ENCODE results near the gene LRP8. TPM values are rescaled to one million over a fixed set of nuclear protein-coding genes. Genes with fewer than 3 reads are reported as not detected.

Gene LRP8
- total RNA-seq, 1 donor, result 27.6 TPM

DNA sequence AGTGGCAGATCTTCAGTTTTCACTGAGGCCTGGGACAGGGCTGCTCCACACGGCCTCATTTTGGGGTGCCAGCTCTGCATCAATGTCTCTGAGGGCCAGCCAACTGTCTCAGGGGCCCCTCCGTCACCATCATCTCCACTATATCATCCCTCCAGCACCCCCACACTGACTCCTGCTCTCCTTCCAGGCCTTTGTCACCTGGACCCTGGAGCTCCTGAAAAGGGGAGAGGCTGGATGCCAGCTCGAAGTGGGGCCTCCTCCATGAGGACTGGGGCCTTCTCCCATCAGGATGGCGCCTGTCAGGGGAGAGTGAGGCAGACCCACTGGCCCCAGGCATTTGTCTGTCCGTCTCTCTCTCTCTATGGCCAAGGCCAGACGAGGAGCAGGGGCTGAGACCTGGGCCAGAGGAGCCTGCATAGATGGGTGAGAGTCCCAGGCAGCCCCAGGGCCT, 44.7 kb upstream of the LRP8 start:
- DNase-seq (ENCODE audit: low read depth), result no peak
- TF ChIP-seq, protein P1, sequence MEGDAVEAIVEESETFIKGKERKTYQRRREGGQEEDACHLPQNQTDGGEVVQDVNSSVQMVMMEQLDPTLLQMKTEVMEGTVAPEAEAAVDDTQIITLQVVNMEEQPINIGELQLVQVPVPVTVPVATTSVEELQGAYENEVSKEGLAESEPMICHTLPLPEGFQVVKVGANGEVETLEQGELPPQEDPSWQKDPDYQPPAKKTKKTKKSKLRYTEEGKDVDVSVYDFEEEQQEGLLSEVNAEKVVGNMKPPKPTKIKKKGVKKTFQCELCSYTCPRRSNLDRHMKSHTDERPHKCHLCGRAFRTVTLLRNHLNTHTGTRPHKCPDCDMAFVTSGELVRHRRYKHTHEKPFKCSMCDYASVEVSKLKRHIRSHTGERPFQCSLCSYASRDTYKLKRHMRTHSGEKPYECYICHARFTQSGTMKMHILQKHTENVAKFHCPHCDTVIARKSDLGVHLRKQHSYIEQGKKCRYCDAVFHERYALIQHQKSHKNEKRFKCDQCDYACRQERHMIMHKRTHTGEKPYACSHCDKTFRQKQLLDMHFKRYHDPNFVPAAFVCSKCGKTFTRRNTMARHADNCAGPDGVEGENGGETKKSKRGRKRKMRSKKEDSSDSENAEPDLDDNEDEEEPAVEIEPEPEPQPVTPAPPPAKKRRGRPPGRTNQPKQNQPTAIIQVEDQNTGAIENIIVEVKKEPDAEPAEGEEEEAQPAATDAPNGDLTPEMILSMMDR (IDR thresholded peaks at IDR 0.05; ENCODE audit: insufficient read depth, low read depth, low read length), result no peak
- no peak overlapping the region for H3K4me3 ChIP-seq (ENCODE audit: low read depth, low read length)

DNA sequence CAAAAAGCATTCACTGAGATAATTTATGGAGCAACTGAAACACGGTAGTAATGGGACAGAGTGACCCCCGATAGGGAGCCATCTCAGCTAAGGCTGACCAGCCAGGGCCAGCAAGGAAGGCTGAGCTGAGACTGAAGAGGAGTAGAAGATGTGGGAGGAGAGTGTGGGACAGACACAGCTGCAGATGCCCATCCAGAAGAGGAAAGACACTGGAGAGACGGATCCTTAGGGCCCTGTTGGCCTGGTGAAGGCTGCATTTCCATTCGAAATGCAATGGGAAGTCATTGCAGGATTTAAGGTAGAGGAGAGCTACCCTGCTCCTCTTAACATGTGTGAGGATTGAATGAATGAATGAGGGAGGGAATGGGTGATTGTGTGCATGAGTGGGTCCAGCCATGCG, 44.0 kb upstream of the LRP8 start:
- DNase-seq (ENCODE audit: low read depth), result no peak
- TF ChIP-seq, protein P1 (IDR thresholded peaks at IDR 0.05; ENCODE audit: insufficient read depth, low read depth, low read length), result no peak
- no peak overlapping the region for H3K4me3 ChIP-seq (ENCODE audit: low read depth, low read length)

DNA sequence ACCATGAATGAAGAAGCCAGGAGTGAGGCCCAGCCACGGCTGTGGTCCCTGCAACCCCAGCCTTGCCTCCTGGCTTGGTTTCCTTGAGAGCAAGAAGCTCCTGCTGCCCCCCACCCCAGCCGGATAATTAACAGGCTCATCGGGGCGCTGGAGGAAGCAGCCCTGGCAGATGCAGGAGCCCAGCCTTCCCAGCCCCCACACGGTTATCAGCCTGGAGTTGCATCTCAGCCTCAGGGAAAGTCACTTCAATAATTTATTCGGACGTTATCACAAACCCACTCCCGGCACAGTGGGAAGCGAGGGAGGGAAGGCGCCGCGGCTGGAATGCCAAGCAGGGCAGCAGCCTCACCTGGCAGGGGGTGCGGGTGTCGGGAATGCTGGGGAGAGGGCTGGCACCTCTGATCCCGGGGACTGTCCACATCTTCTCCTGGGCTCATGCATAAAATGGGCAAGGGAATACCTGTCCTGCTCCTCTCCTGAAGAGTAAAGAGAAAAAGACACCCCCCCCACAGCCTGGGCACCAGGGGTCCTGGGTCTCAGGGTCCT, 43.3 kb upstream of the LRP8 start:
- H3K4me3 ChIP-seq (ENCODE audit: low read depth, low read length), result no peak overlapping the region
- TF ChIP-seq, protein P1 (IDR thresholded peaks at IDR 0.05; ENCODE audit: insufficient read depth, low read depth, low read length), result no peak
- no peak for DNase-seq (ENCODE audit: low read depth)

DNA sequence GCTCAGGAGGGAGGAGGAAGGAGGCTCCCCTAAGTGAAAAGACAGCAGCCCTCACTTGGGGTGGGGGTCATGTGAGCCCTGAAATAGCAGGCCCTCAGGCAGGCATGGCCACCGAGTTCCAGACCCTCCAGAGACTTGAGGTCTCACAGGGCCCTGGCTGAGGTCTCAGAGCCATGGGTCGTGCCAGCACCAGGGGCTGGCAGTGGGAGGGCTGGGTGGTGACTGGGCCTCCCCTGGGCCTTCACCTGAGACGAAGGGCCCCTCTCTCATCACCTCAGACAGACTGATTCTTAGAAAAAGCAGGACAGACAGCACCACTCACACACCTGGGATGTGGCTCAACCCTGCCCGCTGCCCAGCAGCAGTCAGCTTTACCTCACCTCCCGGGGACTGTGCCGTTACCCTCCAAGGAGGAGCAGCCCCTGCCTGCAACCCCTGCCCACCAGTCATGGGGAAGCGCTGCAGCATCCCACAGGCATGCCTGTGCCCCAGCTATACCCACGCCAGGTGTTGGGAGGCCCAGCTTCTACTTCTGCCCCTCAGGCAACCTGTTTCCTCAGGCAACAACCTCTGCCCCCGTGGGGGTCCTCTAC, 42.6 kb upstream of the LRP8 start:
- TF ChIP-seq, protein P1 (IDR thresholded peaks at IDR 0.05; ENCODE audit: insufficient read depth, low read depth, low read length), result no peak
- no peak overlapping the region for H3K4me3 ChIP-seq (ENCODE audit: low read depth, low read length)
- DNase-seq (ENCODE audit: low read depth), result no peak

DNA sequence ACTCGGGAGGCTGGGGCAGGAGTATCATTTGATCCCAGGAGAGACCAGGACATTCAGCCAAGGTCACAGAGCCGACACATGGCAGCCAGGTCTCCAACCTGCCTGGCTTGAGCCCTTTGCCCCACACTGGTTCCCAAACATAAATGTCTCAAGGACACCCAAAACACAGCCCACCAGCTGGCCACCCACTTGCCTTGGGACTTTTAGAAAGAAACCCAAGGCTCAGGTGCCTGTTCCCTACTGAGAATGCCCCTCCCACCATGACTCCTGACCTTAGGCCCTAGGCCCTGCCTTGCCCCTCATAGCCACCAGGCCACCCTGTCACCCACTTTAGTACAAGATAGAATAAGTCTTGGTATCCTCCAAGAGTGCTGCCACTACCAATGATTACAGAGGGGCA, 41.9 kb upstream of the LRP8 start:
- no peak for DNase-seq (ENCODE audit: low read depth)
- TF ChIP-seq, protein P1 (IDR thresholded peaks at IDR 0.05; ENCODE audit: insufficient read depth, low read depth, low read length), result no peak
- H3K4me3 ChIP-seq (ENCODE audit: low read depth, low read length), result no peak overlapping the region

DNA sequence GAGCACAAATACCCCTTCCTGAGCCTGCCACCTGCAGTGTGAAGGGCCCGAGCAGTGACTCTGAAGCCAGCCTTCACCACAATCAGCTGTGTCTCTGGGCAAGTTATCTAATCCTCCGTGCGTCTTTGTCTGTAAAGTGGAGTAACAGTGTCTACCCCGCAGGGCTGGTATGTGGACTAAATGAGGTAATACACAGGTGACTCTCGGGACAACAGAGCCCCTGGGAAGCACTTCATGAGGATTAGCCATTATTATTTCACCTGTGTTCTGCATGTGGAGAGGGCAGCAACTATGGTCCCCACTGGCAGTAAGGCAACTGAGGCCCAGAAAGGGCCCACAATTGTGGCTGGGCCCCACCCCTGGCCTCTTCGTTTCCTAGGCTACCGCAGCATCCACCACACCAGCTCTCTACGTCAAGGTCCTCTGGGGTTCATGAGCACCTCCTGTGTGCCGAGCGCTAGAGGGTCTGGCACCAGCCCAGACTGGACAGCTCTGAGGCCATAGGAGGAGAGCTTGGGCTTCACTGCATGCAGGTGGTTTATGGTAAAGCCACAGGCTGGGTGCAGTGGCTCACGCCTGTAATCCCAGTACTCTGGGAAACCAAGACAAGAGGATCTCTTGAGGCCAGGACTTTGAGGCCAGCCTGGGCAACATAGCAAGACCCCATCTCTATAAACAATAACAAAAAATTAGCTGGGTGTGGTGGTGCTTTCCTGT, 41.3 kb upstream of the LRP8 start:
- TF ChIP-seq, protein P1 (IDR thresholded peaks at IDR 0.05; ENCODE audit: insufficient read depth, low read depth, low read length), result no peak
- no peak overlapping the region for H3K4me3 ChIP-seq (ENCODE audit: low read depth, low read length)
- no peak for DNase-seq (ENCODE audit: low read depth)
